HCT116 (cell line): ENCODE results near the gene SSMEM1. TPM values are rescaled to one million over a fixed set of nuclear protein-coding genes. Genes with fewer than 3 reads are reported as not detected.

ENCODE experiments used
- ATAC-seq: fragments of 200-7000 bp; cut with Tn5 transposase; 2 replicates; pipeline ENCODE4 v1.9.1; 2020; ENCODE audit warnings: mild to moderate bottlenecking, moderate library complexity
- BruUV-seq: library from RNA; stranded (reverse); fragments of 400-500 nt; replicated peaks from 2 replicates; lab custom pipeline; 2021; lab: Mats Ljungman, UMichigan
- CTCF ChIA-PET: fragments of 300-600 bp; sonication (Branson Sonifier 250); formaldehyde crosslinking; loops from one replicate; lab custom pipeline; 2021; ENCODE audit warnings: antibody characterized with exemption; lab: Charles Lee
- POLR2A ChIA-PET: fragments of 300-600, 350-600 bp; sonication (Branson Sonifier 250); formaldehyde crosslinking; loops from one replicate; lab custom pipeline; 2021; ENCODE audit warnings: antibody characterized with exemption; lab: Charles Lee
- RAD21 ChIA-PET, 2 experiments: fragments of 300-600 bp; sonication (Branson Sonifier 250); formaldehyde crosslinking; loops; one replicate each; lab custom pipeline; 2023; ENCODE audit warnings: low total read pairs in 2 of 2; ENCODE audit not compliant: uncharacterized antibody in 2 of 2, unreplicated experiment in 2 of 2, low non-redundant PET in 1 of 2; lab: Charles Lee
- DNase-seq: peaks from one replicate; pipeline ENCODE4 v3.0.0-alpha.2; 2010; ENCODE audit warnings: low read depth, low spot score
- H2AFZ ChIP-seq: fragments of 200-600 bp; shearing (Covaris generic), sonication (generic); 2 replicates; pipeline ENCODE4 v1.6.1; 2017; ENCODE audit warnings: low read depth, mixed run types, mixed read lengths, antibody characterized with exemption, low read length; ENCODE audit not compliant: poor library complexity, severe bottlenecking
- H3K27ac ChIP-seq: 2 replicates; pipeline ENCODE4 v1.5.1; 2012; ENCODE audit warnings: low read depth, low read length
- H3K27me3 ChIP-seq: fragments of 200-600 bp; sonication (generic); 2 replicates; pipeline ENCODE4 v1.6.1; 2016; ENCODE audit warnings: mixed run types, low read length, mixed read lengths; ENCODE audit not compliant: insufficient read depth
- H3K36me3 ChIP-seq, 2 experiments: fragments of 200-500 bp in 1 of 2; fragments of 200-600 bp in 1 of 2; sonication (Bioruptor generic) in 1 of 2; sonication (generic) in 1 of 2; 2 replicates each; pipeline versions ENCODE4 v1.5.1 to v1.6.1; 2014 to 2016; ENCODE audit warnings: low read length in 2 of 2, inconsistent platforms in 1 of 2, mixed read lengths in 1 of 2, mixed run types in 1 of 2; ENCODE audit not compliant: insufficient read depth in 2 of 2, control insufficient read depth in 1 of 2
- H3K4me1 ChIP-seq, 2 experiments: fragments of 200-600 bp in 1 of 2; sonication (generic) in 1 of 2; 2 replicates each; pipeline versions ENCODE4 v1.5.1 to v1.6.1; 2012 to 2017; ENCODE audit warnings: low read length in 2 of 2, inconsistent platforms in 1 of 2, mild to moderate bottlenecking in 1 of 2, mixed read lengths in 1 of 2, mixed run types in 1 of 2, moderate library complexity in 1 of 2; ENCODE audit not compliant: insufficient read depth in 2 of 2, control insufficient read depth in 1 of 2
- H3K4me2 ChIP-seq: fragments of 200-600 bp; sonication (generic); 2 replicates; pipeline ENCODE4 v1.6.1; 2017; ENCODE audit warnings: mixed run types, low read length, mixed read lengths
- H3K4me3 ChIP-seq, 2 experiments: fragments of 200-600 bp in 1 of 2; sonication (generic) in 1 of 2; replicated peaks in 1 of 2; 2 replicates each; pipeline ENCODE4 v1.5.1; 2011 to 2016; ENCODE audit warnings: low read length in 2 of 2, control low read depth in 1 of 2, low read depth in 1 of 2, mild to moderate bottlenecking in 1 of 2, mixed read lengths in 1 of 2, mixed run types in 1 of 2
- H3K79me2 ChIP-seq: fragments of 200-600 bp; sonication (generic); 2 replicates; pipeline ENCODE4 v1.6.1; 2017; ENCODE audit warnings: mild to moderate bottlenecking, mixed run types, low read length, moderate library complexity, mixed read lengths; ENCODE audit not compliant: insufficient read depth
- H3K9ac ChIP-seq: fragments of 200-600 bp; sonication (generic); 2 replicates; pipeline ENCODE4 v1.6.1; 2016; ENCODE audit warnings: low read length, mixed read lengths
- H3K9me2 ChIP-seq: fragments of 200-600 bp; sonication (generic), shearing (Covaris generic); 2 replicates; pipeline ENCODE4 v1.6.1; 2017; ENCODE audit warnings: mixed run types, mild to moderate bottlenecking, moderate library complexity; ENCODE audit not compliant: insufficient read depth
- H3K9me3 ChIP-seq, 2 experiments: fragments of 200-500 bp in 1 of 2; fragments of 200-600 bp in 1 of 2; sonication (Bioruptor generic) in 1 of 2; sonication (generic) in 1 of 2; 2 replicates each; pipeline ENCODE4 v1.6.1; 2014 to 2017; ENCODE audit warnings: low read length in 2 of 2, mixed read lengths in 2 of 2, inconsistent platforms in 1 of 2, low read depth in 1 of 2, mild to moderate bottlenecking in 1 of 2, mixed run types in 1 of 2, moderate library complexity in 1 of 2; ENCODE audit not compliant: control insufficient read depth in 1 of 2, insufficient read depth in 1 of 2
- H4K20me1 ChIP-seq: fragments of 200-600 bp; sonication (generic), shearing (Covaris generic); 2 replicates; pipeline ENCODE4 v1.6.1; 2017; ENCODE audit warnings: mixed run types, mild to moderate bottlenecking, moderate library complexity; ENCODE audit not compliant: insufficient read depth
- CEBPB ChIP-seq: IDR thresholded peaks from 2 replicates; pipeline ENCODE4 v1.6.1; 2012; ENCODE audit warnings: low read depth
- CTCF ChIP-seq, 3 experiments: fragments of 200-600 bp in 1 of 3; sonication (generic) in 1 of 3; IDR thresholded peaks in 2 of 3; conservative IDR thresholded peaks in 1 of 3; 2 replicates each; pipeline ENCODE4 v1.5.1; 2012 to 2017; ENCODE audit warnings: low read depth in 2 of 3, low read length in 2 of 3, antibody characterized with exemption in 1 of 3, borderline replicate concordance in 1 of 3, control low read depth in 1 of 3, mild to moderate bottlenecking in 1 of 3, mixed read lengths in 1 of 3, mixed run types in 1 of 3, moderate library complexity in 1 of 3; ENCODE audit not compliant: insufficient read depth in 1 of 3
- EGR1 ChIP-seq: IDR thresholded peaks from 2 replicates; pipeline ENCODE4 v1.6.1; 2012; ENCODE audit warnings: low read depth
- FOSL1 ChIP-seq: IDR thresholded peaks from 2 replicates; pipeline ENCODE4 v1.6.1; 2012; ENCODE audit warnings: low read depth
- POLR2A ChIP-seq: IDR thresholded peaks from 2 replicates; pipeline ENCODE4 v1.7.0; 2011; ENCODE audit warnings: borderline replicate concordance; ENCODE audit not compliant: insufficient read depth, insufficient read length; ENCODE audit errors: extremely low read depth
- POLR2AphosphoS5 ChIP-seq: IDR thresholded peaks from 2 replicates; pipeline ENCODE4 v1.6.1; 2011; ENCODE audit warnings: mild to moderate bottlenecking, low read depth, low read length, moderate library complexity
- SP1 ChIP-seq: IDR thresholded peaks from 2 replicates; pipeline ENCODE4 v1.6.1; 2012; ENCODE audit warnings: low read depth
- ZFX ChIP-seq: fragments of 450-650 bp; IDR thresholded peaks from 2 replicates; pipeline ENCODE4 v1.6.1; 2017
- intact Hi-C: fragments of 100-400 bp; cut with micrococcal nuclease; formaldehyde crosslinking; loops from 2 replicates; pipeline ENCODE4 v1.10.0; 2022
- total RNA-seq: library from RNA; stranded (reverse); gene quantifications from one replicate; pipeline ENCODE4 v1.2.1, GENCODE V29; 2021; ENCODE audit not compliant: unreplicated experiment

The SSMEM1 gene
- total RNA-seq, 1 experiment from 2014 or later = not detected

GRCh38 chr7:130227883-130228575, 20.4 kb downstream of the SSMEM1 start:
- Histone ChIP-seq H3K79me2 (no peaks in the 10 kb centered on the region), H3K27ac (no peak overlapping the region), H4K20me1 (no peaks in the 10 kb centered on the region), H3K27me3 (no peaks in the 10 kb centered on the region), H3K36me3 (no peaks in the 10 kb centered on the region), H3K4me1 (peaks cover 0 to 4% of the 10 kb centered on the region in 2 experiments; a peak in 1 of 4 replicates), H3K9me2 (no peaks in the 10 kb centered on the region), H3K9me3 (no peaks in the 10 kb centered on the region), H3K4me3 (no peak overlapping the region), H3K9ac (no peak overlapping the region), H3K4me2 (no peak overlapping the region), H2AFZ (no peak overlapping the region)
- no peak for TF ChIP-seq CEBPB
- no peak for TF ChIP-seq POLR2AphosphoS5
- TF ChIP-seq SP1 = no peak
- no peak for TF ChIP-seq CTCF (IDR thresholded peaks at IDR 0.05 in 2 of 3, conservative IDR thresholded peaks at IDR 0.05 in 1 of 3; ENCODE audit: borderline replicate concordance in 1 of 3, insufficient read depth in 1 of 3, low read depth in 2 of 3, low read length in 2 of 3)
- no peak for TF ChIP-seq FOSL1
- TF ChIP-seq EGR1 = no peak
- TF ChIP-seq POLR2A = no peak
- TF ChIP-seq ZFX = no peak
- ATAC-seq = no peak
- BruUV-seq = no TSS peak
- ChIA-PET CTCF (no interaction called here), RAD21 (no interaction called here), POLR2A (no interaction called here)
- intact Hi-C loops = no loop called here
- DNase-seq = no peak
